HG03460 (cell line): ENCODE measurements around the gene PPP1R13L.
A peak's percentile ranks its signal among the peaks of the same experiment; 100 is the strongest.

Experiments used
- ATAC-seq: cut with Tn5 transposase; IDR thresholded peaks from one replicate; pipeline ENCODE4 v1.9.1; 2021; ENCODE audit not compliant: unreplicated experiment

Gene PPP1R13L

DNA sequence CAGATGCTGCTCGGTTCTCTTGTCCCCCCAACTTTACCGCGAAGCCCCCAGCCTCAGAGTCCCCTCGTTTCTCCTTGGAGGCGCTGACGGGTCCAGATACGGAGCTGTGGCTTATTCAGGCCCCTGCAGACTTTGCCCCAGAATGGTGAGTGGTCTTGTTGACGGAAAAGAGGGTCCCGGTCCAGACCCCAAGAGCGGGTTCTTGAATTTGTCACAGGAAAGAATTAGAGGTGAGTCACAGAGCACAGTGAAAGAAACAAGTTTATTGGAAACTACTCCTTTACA lies 2.2 kb upstream of the PPP1R13L start:
- no peak for ATAC-seq

DNA sequence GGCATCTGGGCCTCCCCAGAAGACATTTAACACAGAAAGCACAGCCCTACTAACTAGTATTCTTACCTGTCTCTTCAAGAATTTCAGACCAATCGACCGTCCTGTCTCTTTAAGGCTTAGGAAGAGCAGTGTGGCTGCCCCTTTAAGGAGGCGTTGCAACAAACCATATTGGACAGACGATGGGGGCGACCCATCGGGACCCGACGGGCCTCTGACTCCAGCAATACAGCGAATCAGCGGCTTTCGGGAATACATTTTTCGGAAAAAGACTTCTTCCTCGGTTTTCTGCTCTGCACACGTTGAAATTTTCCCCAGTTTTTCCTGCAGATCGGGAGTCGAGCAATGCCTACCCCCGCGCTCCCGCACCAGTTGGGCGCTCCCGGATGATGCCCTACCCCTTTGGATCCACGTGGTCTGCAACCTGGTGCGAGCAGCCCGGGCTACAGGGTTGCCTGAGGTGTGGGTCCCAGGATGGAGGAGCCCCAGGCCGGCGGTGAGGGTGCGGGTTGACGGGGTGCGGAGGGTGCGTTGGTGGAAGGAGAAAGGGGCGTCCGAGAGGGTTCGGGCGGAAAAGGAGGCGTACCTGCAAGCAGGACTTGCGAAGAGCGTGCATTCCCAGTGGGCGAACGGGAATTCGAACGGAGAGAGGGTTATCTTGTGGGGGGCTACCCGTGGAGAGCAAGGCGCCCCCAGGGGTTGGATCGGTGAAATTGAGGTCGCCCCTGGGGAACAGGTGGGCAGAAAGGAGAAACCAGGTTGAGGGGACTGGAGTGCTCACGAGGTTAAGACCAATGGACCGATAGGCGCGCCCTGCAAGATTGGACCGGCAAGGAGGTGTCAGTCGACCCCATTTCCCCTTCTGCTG lies 1.6 kb upstream of the PPP1R13L start, which contains the start of gene POLR1G:
POLR1G (plus strand) TSS at position 419 of the 865 bp plus-strand sequence; CDS start at position 472, 53 bp downstream.
- ATAC-seq = peak; percentile 69

DNA sequence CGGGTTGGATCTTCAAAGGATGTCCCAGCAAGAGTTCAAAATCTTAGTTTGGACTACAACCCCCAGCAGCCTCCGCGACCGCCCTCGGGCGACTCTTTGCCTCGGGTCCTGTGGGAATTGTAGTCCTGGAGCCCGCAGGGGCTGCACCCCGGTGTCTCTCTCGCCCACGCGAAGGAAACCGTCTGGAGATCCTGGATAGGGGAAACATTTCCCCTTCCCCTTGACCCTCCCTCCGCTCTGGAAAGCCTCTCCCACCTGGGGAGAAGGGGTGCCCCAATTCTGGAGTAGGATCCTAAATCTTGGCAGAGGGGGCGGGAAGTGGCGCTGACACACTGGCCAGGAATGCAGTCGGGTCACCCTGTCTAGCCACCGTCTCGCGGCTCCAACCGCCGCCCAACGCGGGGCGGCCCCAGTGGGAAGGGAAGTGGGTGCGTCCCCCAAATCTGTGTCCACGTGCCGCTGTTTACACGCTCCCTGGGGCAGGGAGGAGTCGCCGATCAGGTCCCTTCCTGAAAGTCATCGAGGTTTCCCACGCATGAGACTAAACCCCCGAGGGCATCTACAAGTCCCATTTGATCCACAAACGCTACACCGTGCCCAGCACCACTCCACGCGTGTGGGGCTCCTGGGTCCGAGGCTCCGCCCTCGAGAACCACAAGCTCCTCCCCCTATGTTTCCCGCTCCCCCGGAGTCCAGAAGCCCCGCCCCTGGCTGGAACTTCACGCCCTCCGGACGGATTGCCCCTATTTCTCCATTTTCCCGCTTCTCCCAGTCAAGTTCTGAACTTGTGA lies 761 bp upstream of the PPP1R13L start:
- ATAC-seq = peak; percentile 43

DNA sequence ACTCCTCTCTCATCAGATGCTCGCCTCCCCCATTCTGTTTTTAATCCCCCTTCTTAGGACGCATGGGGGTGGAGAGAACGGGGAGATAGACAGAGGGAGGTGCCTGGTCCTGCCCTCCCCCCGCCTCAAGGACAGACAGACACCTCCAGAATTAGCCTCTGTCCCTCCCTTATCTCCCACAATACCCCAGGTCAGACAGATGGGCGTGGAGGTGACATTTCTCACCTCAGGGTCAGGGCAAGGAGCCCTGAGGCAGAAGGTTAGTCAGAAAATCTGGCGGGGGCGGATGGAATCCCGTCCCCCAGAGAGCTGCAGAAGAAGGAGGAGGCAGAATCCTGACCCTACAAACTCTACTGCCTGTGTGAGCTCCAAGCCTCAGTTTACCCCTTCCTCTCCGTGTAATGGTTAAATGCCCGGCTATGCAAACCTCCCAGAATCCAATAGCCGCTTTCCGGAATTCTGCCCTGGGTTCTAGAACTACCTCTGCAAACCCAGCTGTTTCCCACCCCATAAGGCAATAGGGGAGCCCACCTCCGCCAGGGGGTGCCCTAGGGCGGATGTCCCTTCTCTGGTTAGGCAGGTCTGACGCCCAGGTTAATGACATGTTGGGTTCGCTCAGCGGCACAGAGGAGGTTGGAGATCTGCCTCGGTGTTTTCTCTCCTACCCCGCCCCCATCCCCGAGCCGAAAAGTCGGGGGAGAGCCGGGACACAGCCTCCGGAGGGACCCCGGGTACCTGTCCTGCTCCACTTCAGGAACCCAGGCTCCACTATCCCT lies 900 bp downstream of the PPP1R13L start:
- no peak for ATAC-seq

DNA sequence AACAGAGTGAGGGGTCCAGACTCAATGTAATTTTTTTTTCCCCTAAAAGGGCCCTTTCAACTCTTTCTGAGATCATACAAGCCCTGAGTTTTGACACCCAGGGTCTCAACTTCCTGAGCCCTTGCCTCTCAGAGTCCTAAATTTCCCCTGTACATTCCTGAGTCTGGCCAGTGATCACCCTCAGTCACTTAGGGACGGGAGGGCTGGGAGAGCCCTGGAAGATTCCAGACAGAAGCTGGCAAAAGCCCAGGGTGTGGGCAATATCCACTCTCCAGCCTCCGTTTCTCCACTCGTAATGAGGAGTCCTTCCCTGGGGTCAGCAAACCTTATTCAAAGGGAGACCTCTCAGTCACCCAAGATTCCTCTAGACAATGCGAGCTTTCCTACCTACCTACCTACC lies 1.6 kb downstream of the PPP1R13L start:
- no peak for ATAC-seq

DNA sequence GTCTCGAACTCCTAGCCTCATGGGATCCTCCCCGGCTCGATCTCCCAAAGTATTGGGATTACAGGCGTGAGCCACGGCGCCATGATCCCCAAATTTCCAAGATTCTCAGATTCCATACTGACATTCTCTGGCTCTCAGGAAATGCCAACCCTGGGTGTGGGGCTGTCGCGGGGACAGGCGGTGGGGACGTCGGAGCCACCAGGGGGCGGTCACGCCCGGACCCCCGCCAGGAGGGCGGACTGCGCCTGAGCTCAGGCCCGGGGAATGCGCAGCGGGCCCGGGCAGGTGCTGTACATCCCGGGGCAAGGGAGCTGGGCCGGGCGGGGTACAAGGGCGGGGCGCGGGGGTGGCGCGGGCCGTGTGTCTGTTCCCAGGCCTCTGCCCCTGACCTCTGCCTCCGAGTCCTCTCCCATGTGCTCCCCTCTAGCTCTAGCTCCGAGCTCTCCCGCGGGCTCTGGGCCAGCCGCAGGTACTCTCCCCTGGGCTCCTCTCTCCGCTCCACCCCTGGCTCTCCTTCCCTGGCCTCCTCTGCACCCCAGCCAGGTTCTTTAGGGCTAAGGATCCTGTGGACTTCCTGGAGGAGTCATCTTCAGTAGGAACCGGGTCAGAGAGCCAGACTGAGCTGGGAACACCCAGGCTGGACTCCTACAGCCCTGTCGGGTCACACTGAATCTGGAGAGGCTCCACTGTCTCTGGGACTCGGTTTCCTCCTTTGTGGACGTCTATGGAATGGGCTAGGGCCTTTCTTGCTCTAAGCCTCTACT lies 2.4 kb downstream of the PPP1R13L start:
- ATAC-seq = no peak

DNA sequence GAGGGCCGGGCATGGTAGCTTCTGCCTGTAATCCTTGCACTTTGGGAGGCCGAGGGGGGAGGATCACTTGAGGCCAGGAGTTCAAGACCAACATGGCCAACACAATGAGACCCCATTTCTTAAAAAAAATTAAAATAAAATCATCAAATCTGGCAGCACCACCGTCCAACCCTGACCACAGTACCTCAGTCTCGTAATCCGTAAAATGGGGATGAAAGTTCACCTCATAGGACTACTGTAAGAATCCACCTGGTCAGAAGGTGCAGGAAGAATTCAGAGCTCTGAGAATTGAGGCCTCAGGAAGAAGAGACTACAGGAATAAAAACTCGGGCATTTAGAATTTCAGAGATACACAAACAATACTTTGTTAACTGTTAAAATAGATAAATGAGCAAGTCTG lies 3.1 kb downstream of the PPP1R13L start:
- no peak for ATAC-seq

DNA sequence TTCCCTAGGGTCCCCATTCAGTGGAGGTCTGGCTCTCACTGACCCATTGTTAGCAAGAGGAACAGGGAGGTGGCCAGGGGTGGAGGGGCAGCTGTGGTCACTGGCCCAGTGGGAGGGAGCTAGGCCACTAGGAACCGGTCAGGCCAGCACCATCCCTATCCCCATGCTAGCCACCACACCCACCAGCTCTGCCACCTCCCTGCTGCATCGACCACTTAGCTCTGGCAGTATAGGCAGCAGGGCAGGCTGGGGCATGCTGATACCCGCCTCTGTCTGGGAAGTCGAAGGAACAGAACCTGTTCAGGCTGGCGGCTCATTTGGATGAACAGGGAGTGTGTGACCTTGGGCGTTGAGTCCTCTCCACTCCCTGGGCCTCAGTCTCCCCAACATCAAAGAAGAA lies 4.7 kb downstream of the PPP1R13L start:
- no peak for ATAC-seq

DNA sequence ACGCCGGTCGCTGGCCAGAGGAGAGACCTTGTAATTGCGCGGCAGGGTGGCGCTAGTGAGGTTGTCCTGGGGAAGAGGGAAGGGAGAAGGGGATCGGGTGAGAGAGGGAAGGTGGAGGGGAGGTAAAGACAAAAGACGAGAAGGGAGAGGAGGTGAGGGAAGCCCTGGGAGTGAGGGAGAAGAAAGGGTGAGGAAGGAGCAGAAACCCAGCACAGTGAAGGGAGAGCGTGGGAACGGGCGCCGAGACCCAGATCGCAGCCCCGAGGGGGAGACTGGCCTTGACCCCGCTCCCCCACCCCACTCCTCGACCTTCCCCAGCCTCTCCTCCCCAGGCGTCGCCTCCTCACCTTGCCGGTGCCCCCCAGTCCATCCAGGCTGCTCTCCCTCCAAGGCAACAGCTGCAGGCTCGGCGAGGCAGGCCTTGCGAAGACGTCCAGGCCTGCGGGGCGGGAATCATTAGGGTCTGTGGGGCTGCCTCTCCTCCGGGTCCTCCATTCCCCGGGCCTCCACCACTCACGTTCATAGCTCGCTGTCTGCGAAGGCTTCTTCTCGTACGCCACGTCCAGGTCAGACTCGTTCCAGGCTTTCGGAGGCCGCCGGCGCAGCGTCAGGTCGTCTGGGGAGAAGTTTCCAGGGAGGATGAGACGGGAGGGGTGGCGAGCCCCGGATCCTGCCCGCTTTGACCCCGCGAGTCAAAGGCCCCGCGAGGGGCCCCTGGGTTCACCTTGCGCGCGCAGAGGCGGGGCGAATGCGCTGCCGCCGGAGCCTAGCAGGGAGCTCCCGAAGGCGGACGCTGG lies 8.8 kb downstream of the PPP1R13L start:
- ATAC-seq = no peak

DNA sequence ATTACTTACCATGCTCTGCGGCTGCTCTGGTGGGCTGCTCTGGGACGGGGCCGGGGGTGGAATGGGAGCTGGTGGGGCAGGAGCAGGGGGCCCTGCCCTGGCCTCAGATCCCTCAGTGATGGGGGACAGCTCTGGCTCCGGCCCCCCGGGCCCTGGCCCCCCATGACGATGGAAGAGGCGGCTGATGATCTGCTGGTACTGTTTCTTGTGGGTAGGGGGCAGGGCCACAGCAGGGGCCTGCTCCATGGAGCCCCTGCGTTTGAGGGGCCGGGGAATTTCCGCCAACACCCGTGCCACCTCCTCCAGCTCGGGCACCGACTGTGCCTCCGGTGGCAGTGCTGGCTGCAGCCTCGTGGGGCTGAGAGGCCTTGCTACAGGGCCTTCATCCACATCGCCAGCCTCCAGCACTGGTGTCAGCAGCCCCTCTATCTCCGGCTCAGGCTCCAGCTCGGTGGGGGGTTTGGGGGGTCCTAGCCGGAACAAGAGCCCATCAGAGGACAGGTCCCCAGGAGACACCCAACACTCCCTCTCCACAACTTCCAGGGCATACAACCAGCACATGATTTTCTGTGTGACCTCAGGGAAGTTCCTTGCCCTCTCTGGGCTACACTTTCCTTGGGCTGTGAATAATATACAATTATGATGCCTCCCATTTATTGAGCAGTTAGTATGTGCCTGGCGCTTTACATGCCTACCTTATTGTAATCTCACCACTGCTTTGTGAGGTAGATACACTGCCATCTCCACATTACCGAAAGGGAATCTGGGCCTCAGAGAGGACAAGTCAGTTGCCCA lies 12.8 kb downstream of the PPP1R13L start:
- ATAC-seq = no peak

DNA sequence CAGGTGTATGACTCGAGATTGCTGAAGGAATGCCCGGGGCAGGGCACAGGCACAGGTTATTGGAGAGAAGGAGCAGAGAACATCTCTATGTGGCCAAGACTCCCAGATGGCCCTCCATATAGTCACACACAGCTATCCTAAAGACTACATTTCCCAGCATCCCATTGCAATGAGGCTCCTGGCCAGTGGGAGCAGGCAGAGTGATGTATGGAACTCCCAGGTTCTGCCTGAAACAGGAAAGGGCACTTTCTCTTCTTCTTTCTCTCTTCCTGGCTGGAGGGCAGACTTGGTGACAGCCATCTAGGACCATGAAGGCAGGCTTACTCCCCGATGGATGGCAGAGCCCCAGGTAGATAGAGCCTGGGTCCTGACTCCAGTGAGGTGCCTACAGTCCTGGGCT lies 13.5 kb downstream of the PPP1R13L start:
- ATAC-seq = no peak

DNA sequence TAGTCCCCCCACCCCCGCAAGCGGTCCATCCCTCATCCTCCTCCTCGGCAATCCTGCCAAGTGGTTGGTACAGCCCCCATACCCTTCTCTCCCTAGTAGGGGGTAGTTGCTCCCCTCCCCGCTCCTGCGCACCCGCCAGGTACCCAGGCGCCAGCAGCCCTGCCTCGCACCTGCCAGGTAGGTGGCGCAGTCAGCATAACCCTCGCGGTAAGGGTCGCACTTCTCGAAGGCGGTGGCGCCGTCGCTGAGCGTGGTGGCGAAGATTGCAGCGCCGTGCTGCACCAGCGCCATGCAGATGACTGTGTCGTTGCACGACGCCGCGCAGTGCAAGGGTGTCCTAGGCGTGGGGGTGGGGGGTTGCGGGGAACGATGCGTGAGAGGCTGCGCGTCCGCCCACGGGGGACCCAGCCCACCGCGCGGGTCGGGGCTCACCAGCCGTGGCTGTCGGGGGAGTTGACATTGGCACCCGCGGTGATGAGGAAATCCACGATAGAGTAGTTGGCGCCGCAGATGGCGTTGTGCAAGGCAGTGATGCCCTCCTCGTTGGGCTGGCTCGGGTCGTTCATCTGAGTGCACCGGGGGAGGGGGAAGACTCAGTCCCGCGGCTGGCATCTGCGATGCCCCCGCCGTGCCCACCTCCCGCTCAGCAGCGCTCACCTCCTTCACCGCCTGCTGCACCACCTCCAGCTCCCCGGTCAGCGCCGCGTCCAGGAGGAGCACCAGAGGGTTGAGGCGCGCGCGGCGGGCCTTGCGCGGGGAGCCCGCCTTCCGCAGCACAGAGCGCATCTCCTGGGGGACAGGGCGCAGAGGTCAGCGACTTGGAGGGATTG lies 19.3 kb downstream of the PPP1R13L start:
- no peak for ATAC-seq

DNA sequence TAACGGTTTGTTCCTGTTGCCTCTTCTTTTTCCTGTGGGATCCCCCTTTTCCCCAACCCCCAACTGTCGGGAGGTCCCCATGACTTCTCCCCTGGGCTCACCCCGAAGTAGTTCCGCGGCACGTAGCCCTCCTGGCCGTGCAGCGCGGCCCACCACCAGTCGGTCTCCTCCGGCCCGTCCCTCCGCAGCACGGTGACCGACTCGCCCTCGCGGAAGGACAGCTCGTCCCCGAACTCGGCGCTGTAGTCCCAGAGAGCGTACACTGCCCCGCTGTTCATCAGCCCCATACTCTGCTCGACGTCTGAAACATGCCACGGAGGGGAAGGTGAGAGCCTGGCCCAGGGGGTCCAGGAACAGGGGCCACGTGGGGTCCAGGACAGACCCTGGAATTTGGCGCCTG lies 22.4 kb downstream of the PPP1R13L start:
- no peak for ATAC-seq

DNA sequence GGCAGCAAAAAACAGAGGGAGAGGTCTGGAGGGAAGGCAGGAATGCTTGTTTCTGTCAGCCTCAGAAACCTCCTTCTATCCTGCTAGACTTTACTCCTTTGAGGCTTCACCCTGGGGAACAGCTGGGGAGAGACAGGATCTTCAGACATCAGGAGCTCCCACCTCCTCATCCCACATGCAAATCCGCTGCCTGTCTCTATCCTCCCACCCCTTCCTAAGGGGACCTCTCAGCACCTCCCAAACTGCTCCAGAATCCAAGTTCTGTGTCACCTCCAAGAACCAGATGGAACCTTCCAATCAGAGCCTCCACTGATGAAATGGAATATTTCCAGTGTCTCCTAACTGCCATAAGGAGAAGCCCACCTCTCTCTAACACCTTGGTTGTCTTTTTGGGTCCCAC lies 24.8 kb downstream of the PPP1R13L start:
- no peak for ATAC-seq

DNA sequence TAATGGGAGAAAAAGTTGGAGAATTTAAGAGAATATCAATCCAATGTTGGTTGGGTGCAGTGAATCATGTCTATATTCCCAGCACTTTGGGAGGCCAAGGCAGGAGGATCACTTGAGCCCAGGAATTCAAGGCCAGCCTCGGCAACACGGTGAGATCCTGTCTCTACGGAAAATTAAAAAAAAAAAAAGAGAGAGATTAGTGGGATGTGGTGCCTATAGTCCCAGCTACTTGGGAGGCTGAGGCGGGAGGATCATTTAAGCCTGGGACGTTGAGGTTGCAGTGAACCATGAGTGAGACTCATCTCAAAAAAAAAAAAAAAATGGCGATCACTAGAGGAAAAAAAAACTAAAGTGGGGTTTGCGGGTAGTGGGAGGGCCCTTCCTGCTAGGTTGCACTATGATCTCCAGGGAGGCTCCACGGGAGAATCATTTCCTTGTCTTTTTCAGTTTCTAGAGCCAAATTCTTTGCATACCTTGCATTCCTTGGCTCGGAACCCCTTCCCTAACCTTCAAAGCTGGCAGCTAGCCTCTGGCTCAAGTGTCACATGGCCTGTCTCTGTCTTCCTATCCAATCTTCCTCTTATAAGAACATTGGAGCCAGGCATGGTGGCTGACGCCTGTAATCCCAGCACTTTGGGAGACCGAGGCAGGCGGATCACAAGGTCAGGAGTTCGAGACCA lies 28.7 kb downstream of the PPP1R13L start:
- no peak for ATAC-seq

DNA sequence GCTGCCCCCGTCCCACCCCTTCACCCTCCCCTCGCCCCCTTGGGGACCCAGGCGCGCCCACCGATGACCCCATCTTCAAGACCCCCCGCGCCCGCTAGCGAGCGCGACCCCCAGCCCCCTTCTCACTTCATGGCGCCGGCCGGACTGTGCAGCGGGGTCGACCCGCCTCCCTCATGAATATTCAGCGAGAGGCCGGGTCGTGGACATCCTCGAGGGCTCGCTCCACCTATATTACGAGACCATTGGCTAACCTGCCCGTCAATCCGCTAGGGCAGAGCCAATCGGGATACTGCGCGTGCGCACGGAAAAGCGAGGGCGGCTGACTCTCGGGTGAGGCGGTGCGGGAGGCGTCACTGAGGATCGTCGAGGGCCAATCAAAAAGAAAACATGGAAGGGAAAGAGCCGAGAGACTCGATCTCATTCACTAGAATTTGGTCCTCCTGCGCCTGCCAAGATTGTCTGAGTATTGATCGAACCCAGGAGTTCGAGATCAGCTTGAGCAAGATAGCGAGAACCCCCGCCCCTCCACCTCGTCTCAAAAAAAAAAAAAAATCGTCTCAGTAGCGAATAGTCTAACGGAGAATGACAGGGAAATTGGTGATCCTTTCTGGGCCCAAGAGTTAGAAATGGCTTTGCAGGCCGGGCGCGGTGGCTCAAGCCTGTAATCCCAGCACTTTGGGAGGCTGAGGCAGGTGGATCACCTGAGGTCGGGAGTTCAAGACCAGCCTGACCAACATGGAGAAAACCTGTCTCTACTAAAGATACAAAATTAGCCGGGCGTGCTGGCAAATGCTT lies 34.3 kb downstream of the PPP1R13L start, which contains the start of gene ERCC2:
ERCC2 (minus strand) TSS at position 164 of the 795 bp plus-strand sequence; CDS start at position 131, 33 bp downstream.
- ATAC-seq = peak; percentile 96
